GM19025 (cell line): Measurements from ENCODE around the gene GNLY.
"Not testable (repeated sequence)": the region's sequence is repeated elsewhere in the genome, so short reads cannot be mapped to it uniquely, and the experiment has no call there.

Source experiments
- ATAC-seq: cut with Tn5 transposase; IDR thresholded peaks from one replicate; pipeline ENCODE4 v1.9.1; 2021; ENCODE audit warnings: mild to moderate bottlenecking, low read depth, moderate library complexity; ENCODE audit not compliant: unreplicated experiment

Gene GNLY

DNA sequence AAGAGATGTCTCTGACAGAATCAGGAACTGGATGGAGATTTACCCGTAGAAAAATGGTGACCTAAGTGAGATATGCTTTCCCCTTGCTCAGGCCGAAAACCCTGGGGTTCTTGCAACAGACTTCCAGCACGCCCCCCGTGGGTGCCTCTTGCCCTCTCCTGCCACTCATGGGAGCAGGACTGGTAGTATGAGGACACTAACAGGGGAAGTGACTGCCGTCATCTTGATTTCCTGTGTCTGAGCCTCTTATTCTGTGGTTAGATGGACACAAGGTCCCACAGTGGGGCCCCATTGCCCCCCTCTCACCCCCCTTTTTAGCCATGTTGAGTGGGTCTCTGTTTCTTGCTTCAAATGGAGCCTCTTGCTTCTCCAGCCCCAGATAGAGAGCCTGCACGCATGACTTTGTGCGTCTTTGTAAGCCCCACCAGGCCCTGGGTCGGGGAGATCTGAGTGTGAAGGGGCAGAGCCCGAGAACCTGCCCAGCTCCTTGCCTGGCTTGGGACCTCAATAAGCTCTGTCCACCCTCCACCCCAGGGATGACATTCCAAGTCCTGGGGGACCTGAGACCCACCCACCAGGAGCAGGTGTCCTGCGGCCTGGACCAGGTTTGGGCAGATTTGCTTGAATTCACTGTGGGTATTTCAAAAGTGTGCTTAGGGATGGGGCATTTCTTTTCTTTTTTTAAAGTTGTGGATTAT lies 12.6 kb downstream of the GNLY start:
- no peak for ATAC-seq

DNA sequence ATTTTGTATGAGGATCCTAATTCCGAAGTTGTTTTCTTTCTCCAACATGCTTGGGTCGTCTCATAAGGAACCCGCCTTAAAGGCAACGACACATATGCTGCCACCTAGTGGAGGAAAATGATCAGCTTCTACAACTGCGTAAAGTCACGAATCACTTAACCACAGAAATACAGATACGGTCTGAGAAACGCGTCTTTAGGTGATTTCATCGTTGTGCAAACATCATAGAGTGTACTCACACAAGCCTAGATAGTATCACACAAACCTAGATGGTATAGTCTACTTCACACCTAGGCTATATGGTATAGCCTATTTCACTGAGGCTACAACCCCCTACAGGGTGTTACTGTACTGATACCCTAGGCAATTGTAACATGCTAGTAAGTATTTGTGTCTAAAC lies 13.1 kb downstream of the GNLY start:
- peak; percentile 46 for ATAC-seq

DNA sequence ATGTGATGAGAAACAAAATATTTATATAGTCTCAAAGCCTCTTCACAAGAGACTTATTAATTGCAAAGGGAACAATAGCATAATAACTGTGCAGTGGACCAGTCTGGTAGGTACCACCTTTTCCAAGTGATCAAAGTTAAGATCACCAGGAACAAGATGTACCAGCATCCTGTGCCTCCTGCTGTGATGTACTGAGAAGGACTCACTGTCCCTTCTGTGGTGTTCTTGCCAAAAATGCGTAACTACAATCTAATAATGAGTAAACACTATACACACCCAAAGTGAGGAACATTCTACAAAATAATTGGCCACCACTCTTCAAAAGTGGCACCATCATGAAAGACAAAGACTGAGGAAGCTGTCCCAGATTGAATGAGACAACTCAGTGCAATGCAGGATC lies 14.5 kb downstream of the GNLY start:
- ATAC-seq = no peak

DNA sequence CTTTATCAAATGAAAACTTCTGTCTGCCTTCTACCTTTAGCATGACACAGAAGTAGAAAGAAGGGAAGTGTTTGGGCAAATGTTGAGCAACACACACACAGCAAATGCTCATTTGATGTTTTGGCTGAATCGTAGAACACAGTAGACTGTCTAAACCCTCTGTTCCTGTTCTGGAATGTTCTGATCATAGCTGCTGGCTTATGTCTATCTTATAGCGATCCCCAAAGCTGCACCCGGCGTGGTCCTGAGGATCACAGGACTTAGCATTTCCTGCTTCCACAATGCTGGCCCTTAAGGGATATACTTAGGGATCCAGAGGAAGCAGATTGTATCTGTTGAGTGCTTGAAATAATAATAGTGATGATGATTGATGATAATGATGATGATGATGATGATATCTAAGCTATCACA lies 15.2 kb downstream of the GNLY start:
- no peak for ATAC-seq

DNA sequence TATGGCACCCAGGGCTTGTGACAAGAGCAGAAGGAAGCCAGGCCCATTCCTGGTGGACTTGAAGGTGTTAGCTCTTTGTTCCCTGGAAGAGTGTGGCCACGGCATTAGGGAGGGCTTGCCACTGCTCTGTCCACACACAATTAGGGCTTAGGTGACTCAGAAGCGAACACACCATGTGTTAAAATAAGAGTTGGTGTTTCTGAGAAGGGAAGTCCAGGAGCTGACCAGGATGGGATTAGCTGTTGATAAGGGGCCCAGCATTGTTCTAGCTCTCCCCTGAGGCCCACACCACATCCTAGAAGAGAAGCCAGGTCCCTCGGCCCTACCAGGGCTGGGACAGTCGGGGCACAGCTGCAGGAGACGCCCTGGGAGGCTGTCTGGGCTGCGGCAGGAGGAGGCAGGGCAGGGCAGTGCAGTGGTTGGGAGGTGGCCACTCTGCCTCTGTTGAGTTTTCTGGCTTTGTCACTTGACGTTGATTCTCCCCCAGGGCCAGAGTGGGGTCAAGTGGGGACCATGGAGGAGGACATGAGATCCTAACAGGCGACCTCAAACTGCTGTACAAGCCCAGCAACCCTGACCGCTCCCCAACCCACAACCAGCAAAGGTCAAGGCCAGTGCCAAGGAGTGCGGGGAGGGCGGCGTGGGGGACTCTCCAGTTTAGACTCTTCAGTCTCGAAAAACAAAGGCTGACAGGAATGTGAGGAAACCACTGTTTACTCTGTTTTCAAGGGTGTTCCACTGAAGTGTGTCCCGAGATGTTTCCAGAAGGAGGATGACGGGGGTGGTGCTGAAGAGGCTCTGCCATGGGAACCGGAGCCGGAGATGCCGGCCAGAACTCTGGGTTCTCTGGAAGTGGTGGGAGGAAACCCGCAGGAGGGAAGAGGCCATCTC lies 16.8 kb downstream of the GNLY start:
- no peak for ATAC-seq

DNA sequence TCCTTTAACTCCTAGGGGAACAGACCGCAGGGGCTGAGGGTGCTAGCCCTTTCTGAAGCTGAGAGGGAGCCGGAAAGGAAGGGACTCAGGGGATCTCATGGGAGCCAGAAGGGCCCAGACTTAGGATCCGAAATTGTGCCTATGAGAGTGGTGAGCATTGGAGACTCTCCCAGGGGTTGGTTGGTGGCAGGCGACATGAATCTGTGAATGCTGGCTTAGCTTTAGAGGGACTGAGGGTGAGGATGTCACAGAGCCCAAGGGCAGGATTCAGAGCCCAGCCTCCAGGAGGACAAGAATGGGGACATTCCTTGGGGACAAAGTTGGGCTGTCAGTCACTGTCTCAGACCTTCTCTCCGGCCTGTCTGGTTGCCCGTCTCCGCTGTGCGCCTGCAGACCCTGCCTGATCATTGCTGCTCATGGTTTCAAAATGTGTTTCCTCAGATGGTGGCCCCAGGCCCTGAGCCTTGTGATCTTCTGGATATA lies 17.5 kb downstream of the GNLY start:
- no peak for ATAC-seq

DNA sequence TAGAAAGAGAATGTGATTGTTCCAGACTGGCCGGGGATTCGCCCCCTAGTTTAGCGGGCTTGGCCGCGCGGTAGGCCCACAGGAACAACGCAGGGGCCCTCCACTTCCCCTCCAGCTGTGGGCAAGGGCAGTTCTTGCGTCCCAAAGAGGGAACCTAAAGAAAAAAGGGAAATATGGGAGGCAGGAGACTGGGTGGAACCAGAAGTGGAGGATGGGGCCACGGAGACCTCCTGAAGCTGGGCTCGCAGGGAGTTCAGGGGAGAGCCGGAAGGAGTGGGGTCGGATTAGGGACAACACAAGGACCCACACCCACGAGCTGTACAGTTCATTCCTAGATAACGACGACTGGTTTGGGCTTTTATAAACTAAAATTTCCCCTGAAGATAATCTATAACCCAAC lies 18.2 kb downstream of the GNLY start:
- ATAC-seq = no peak

DNA sequence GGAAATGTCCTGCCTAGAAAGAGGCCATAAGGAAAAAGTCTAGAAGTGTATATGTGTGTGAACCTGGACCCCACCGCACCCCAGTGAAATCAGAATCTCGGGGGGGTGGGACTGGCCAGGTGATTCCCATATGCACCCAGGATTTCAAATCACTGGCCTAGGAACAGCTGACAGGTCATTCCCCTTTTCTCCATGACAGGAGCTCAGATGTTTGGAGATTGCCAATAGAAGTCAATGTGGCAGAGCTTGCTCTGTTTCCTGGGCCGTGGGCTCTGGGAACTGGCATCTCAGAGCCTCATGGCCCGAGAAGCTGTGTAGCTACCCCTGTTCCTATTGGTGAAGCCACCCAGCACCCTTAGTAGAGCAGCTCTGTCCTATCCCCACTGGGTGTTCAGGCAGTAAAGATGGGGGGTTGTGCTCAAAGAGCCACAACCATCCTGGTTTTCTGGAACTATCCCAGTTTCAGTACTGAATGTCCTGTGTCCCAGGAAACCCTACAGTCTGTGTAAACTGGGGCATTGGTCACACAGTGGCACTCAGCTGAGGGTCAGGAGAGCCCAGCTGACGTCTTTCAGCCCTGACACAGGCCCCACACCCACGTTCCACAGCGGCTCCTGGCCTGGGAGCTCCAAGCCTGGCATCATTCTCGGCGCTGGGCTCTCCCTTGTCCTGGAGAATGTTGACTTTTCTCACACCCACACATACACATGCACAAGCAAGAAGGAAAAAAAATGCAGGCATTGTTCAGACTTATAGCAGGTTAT lies 18.9 kb downstream of the GNLY start:
- ATAC-seq = no peak

DNA sequence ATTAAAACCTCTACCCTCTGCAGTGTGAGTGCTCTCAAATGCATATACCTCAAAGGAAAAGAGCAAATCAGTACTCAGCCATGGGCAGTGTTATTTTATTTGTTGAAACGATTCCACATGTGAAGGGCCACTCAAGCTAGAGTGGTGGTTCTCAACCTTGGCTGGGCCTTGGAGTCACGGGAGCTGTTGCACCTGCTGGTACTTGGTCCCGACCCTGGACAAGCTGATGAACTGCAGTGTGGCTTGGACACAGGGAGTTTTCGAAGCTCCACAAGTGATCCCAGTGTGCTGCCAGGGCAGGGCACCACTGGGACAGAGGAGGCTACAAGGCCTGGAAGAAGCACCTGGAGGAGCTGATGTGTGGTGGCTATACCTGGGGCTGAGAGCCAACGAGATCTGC lies 19.7 kb downstream of the GNLY start:
- no peak for ATAC-seq

DNA sequence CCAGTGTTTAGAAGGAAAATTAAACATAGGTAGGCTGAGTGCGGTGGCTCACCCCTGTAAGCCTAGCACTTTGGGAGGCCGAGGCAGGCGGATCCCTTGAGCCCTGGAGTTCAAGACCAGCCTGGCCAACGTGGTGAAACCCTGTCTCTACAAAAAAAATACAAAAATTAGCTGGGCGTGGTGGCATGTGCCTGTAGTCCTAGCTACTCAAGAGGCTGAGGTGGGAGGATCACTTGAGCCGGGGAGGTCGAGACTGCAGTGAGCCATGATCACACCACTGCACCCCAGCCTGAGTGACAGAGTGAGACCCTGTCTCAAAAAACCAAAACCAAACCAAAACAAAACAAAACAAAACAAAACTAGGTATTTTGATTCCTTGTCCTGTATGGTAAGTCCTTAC lies 20.3 kb downstream of the GNLY start:
- ATAC-seq = not testable (repeated sequence)

DNA sequence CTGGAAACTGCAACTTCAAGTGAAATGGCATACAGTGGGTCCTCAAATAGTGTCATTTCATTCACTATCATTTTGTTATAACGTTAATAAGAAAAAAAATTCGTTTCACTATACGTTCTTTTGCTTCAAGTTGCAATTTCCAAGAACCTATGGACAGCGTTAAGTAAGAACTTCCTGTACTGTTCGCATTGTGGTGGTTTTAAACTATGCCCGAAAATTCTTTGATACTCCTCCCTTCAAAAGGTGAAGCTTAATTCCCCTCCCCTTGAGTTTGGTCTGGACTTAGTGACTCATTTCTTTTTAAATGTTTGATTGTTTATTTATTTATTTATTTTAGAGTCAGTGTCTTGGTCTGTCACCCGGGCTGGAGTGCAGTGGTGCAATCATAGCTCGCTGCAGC lies 20.7 kb downstream of the GNLY start:
- no peak for ATAC-seq

DNA sequence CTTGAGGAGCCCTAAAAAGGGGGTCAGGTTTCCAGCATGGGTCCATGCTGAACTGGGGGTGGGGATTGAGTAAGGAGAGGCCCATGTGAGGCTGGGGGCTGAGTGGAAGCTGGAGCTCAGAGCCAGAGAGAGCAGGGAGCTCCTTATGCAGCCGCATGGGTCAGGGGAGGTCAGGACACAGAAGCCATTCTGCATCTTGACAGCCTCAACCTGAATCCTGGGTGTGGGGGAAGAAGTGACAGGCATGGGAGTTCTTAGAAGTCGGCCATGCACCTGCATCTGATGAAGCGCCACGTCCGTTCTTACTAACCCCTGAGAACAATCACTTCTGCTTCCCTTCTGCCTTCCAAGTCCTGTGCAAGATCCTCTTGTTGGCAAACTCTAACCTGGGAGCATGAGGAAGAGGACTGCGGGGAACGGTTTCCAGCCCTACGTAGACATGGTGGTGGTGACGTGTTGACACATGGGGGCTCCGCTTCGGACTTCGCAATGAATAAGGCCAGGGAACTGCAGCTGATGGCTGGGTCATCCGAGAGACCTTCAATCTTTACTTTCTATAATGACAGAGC lies 22.3 kb downstream of the GNLY start:
- ATAC-seq = no peak

DNA sequence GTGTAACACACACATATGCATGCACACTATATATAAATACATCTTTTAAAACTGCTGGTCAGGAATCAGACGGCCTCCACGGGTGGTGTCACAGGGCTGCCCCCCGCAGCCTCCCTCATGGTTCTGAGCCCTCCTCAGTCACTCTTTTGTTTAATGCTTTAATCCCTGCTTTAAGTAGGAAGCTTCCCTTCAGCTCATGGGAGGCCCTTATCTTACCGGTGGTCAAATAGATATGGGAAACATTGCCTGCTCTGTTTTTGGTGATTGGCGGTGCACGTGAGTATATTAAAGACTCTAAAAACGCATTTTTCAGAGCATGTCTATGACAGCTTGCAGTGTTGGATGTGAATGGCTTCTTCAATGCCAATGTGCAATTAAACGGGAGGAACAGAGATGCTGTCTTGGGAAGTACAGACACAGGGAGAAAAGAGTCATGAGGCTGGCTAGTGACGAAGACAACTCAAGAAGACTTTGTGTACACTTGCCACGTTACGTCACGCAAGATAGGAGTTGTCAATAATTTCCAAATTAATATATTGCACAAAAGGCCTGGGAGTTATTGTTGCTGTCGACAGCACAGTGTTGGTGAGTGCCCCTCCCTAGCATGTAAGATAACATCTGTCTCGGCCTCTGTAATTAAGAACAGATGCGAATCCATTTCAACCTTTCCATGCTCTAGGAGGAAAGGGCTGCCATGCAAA lies 23.3 kb downstream of the GNLY start:
- ATAC-seq = no peak

DNA sequence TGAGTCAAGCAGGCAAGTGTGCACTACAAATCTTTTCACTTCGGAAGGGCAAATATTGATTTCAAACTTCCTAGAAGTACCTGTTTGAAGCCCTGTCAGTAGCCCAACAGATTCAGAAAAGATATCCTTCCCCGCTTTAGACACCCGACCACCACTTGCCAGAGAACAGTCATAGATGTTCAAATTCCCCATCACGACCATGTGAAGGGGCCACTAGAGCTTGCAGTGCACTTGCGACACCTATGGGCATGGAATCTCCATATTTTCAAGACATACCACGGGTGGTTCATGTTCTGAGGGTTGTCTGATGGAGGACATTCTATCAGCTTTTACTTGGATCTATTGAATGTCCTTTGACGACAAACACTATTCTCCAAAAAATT lies 23.8 kb downstream of the GNLY start:
- no peak for ATAC-seq

DNA sequence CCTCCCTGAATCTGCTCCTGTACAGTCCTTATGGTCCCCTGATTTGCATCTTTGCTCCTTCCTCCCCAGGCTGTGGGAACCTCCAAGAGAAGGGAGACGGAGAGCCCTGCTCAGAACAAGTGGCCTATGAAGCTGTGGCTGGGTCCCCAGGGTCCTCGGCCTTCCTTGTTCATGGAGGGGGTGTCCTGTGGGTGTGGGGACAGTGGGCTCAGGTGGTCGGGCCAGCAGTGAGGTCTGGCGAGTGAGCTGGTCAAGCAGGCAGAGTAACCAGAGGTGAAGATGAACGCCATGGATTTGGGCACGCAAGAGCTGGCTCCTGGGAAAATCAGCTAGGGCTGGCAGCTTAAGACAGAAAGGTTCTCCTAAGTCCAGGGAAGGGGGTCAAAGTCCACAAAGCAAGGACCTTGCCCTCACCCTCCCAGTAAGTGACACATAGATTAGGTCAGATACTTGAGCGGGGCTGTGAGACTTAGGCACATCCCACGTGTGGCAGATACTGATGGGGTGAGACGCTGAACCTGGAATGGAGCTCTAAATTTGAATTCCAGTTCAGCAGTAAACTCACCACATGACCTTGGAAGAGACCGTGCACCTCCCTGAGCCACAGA lies 24.8 kb downstream of the GNLY start:
- no peak for ATAC-seq

DNA sequence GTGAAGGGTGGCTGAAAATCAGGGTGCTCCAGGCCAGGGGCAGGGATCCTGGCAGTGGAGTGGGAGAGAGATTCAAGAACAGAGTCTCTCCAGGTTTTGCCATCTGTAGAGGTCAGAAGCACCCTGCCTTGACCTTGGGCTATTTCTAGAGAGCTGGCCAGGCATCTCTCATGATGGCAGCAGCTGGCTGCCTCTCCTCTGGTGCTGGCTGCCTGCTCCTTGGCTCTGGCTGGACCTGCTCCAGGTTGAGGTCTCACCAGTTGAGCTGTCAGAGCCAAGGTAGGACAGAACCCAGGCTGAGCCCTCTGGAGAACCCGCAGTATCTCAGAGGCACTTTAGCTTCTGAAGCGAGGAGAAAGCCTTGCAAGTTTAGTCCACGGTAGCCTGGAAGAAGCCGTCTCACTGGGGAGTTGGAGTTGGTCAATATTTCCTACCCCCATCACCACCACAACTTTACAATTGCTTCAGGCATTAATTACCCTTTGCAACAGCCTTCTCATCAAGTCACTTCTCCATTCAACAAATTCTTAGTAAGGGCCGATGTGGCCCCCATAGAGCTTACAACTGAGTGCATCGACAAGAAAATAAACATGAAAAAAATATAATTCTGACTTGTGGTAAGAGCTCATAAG lies 25.6 kb downstream of the GNLY start:
- ATAC-seq = no peak

DNA sequence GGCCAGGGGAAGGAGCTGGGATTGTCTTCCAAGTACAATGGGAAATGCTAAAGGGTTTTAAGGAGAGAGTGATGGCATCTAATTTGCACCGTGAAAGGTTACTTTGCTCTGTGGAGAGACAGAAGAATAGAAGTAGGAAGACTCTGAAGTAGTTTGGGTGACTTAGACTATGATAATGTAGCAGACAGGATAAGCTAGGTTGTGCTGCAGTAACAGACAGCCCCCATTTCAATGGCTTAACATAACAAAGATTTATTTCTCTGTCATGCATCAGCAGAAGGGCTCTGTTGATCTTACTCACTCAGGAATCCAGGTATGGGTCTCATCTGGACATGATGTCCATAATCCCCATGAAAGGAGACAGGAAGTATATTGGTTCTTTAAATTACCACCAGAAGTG lies 26.4 kb downstream of the GNLY start:
- no peak for ATAC-seq

DNA sequence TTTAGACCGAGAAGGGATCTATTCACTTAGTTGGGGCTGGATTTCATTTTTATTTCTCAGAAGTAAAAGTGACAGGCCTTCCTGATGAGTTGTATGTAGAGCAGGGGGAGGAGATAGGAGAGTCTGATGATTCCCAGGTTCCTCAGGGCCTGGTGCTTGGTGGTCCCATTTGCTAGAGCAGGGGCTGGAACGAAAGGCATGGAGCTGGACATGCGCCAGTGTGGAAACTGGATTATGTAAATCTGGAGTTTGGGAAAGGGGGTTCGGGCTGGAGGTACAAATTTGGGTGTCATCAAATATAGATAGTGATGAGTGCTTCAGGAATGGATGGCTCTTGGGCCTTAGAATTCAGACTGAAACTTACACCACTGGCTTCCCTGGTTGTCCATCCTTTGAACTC lies 27.5 kb downstream of the GNLY start:
- ATAC-seq = no peak

DNA sequence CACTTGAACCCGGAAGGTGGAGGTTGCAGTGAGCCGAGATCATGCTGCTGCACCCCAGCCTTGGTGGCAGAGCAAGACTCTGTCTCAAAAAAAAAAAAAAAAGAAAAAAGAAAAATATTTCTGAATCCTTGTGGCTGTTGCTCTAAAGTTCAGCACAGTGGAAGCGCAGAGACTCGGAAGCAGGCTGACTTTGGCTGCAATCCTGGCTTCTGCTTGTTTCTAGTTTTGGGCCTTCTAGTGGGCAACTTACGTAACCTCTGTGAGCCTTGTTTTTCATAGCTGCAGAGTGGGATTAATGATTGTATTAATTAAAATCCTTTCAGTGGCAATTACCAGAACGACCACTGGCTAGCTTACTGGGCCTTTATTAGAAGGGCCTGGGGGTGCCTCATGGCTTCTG lies 28.4 kb downstream of the GNLY start:
- ATAC-seq = no peak
